ENCODE data around the gene AGO3.
"Not testable (repeated sequence)": the region's sequence is repeated elsewhere in the genome, so short reads cannot be mapped to it uniquely, and the experiment has no call there.

DNA sequence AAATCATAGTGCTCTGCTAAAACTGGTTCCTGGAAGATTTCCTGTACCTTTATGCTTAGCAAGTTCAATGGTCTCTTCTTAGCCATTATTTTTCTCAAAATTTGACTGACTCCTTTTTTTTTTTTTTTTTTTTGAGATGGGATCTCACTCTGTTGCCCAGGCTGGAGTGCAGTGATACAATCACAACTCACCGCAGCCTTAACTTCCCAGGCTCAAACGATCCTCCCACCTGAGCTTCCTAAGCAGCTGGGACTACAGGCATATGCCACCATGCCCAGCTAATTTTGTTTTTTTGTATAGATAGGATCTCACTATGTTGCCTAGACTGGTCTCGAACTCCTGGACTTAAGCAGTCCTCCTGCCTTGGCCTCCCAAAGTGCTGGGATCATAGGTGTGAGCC is 93.1 kb downstream of the AGO3 start:
- TF ChIP-seq POLR2A, POLR2AphosphoS5 (IDR thresholded peaks at IDR 0.05): not testable (repeated sequence)
- TF ChIP-seq, protein P1, sequence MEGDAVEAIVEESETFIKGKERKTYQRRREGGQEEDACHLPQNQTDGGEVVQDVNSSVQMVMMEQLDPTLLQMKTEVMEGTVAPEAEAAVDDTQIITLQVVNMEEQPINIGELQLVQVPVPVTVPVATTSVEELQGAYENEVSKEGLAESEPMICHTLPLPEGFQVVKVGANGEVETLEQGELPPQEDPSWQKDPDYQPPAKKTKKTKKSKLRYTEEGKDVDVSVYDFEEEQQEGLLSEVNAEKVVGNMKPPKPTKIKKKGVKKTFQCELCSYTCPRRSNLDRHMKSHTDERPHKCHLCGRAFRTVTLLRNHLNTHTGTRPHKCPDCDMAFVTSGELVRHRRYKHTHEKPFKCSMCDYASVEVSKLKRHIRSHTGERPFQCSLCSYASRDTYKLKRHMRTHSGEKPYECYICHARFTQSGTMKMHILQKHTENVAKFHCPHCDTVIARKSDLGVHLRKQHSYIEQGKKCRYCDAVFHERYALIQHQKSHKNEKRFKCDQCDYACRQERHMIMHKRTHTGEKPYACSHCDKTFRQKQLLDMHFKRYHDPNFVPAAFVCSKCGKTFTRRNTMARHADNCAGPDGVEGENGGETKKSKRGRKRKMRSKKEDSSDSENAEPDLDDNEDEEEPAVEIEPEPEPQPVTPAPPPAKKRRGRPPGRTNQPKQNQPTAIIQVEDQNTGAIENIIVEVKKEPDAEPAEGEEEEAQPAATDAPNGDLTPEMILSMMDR (IDR thresholded peaks at IDR 0.05), result not testable (repeated sequence)
